ENCODE results near the gene PIMREG. TPM values are rescaled to one million over a fixed set of nuclear protein-coding genes. Genes with fewer than 3 reads are reported as not detected.

The PIMREG gene
- total RNA-seq, 5 donors from 2014 or later (not counting 1 experiment from before 2014, with no cell fraction given) = 0.23 to 0.79 (median 0.43) TPM; not detected in 2

DNA sequence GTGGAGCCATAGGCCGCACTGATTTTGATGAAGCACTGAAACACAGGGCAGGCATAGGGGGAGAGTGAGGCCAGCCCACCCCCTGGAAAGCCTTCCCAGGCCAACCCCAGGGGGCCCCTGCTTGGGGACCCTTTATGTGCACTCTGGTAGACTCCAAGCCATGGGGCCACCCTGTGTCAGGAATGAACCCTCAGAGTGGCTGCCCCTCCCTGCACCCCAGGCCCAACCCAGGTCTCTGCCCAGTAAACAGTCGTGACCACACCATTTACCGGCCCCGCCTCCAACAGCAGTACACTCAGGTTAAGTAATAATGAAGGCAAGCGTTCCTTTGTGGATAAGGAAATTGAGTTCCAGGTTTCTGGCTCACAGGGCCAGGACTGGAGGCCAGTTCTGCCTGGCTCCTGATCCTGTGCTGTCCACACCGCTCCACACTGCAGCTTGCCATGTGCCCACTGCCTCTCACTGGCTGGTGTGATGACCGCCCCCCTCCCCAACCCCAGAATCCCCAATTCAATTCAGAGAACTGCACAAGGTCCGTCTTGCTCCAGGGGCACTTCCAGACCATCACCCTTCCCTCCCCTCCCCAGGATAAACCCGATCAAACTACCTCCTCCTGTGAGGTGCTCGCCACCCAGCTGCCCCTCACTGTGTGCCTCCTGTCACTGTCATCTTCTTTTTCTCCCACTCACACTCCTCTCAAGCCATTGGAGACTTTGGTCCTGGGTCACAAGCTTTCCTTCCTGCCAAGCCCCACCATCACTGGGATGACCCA is 13.6 kb downstream of the PIMREG start:
- Mint-ChIP-seq H3K27ac (no peak overlapping the region), H3K4me1 (peaks cover 11 to 28% (median 26%) of the 10 kb centered on the region in 3 donors), H3K4me3 (no peak overlapping the region), H3K9me3 (no peaks in the 10 kb centered on the region), H3K36me3 (no peaks in the 10 kb centered on the region), H3K27me3 (no peaks in the 10 kb centered on the region)
- ATAC-seq (replicated peaks in 1 of 4) (no peak), DNase-seq (no peak)
- peaks cover 0 to 16% of the 10 kb centered on the region in 2 experiments for H3K4me1 ChIP-seq (ENCODE audit: control insufficient read depth in 1 of 2, extremely low read depth in 1 of 2, insufficient read depth in 2 of 2, low read length in 2 of 2)
- WGBS (ENCODE audit: insufficient coverage) = 96% methylated on average over 7 of the region's 10 CpGs
- no peaks in the 10 kb centered on the region for H3K9me3 ChIP-seq
- CTCF ChIA-PET = interaction anchor here in 1 of 2 donors (0.7 kb wide), 1 partner anchor 308 kb away, joined by 5 read pairs; no protein-coding TSS in a partner anchor
- no peak overlapping the region for H3K27ac ChIP-seq (ENCODE audit: low read length)
- POLR2A ChIA-PET = no interaction called here
- H3K27me3 ChIP-seq (replicated peaks in 1 of 2; ENCODE audit: control insufficient read depth in 2 of 2, extremely low read depth in 1 of 2, insufficient read depth in 2 of 2, low read length in 1 of 2) = peaks cover 0 to 22% of the 10 kb centered on the region in 2 experiments
- H3K4me3 ChIP-seq (ENCODE audit: control insufficient read depth in 1 of 2, extremely low read depth in 1 of 2, low read length in 1 of 2) = no peak overlapping the region
- no peaks in the 10 kb centered on the region for H3K36me3 ChIP-seq (ENCODE audit: control insufficient read depth in 2 of 2, extremely low read depth in 1 of 2, insufficient read depth in 1 of 2, low read length in 1 of 2)

DNA sequence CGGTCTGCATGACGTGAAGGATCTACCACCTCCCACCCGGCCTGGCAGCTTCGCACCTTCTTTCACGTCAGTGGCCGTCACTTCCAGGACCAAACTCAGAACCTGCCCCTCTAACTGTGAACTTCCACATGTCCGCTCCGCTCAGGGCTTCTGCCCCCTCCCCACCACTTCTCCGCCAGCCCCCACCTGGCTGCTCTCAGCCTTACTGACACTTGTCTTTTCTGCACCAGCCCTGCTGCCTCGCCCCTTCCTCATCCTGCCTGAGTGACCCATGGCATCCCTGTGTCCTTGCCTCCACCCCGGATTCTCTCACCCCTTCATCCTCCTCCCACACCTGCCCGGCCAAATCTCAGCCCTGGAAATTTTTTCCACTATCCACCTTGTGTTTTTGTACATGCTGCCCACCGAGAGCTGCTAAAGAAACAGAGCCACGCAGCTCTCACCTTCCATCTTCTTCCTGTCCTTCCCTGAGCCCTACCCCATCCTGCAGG is 14.2 kb downstream of the PIMREG start:
- Mint-ChIP-seq H3K27me3 (no peaks in the 10 kb centered on the region), H3K27ac (no peak overlapping the region), H3K4me1 (peaks cover 9 to 23% (median 19%) of the 10 kb centered on the region in 3 donors), H3K9me3 (no peaks in the 10 kb centered on the region), H3K36me3 (no peaks in the 10 kb centered on the region), H3K4me3 (no peak overlapping the region)
- WGBS (ENCODE audit: insufficient coverage) = 89% methylated on average over 14 of the region's 14 CpGs
- no peak for ATAC-seq (replicated peaks in 1 of 4)
- Histone ChIP-seq H3K27me3 (replicated peaks in 1 of 2; ENCODE audit: control insufficient read depth in 2 of 2, extremely low read depth in 1 of 2, insufficient read depth in 2 of 2, low read length in 1 of 2) (peaks cover 0 to 21% of the 10 kb centered on the region in 2 experiments), H3K36me3 (ENCODE audit: control insufficient read depth in 2 of 2, extremely low read depth in 1 of 2, insufficient read depth in 1 of 2, low read length in 1 of 2) (no peaks in the 10 kb centered on the region), H3K27ac (ENCODE audit: low read length) (no peak overlapping the region), H3K4me3 (ENCODE audit: control insufficient read depth in 1 of 2, extremely low read depth in 1 of 2, low read length in 1 of 2) (no peak overlapping the region), H3K9me3 (no peaks in the 10 kb centered on the region), H3K4me1 (ENCODE audit: control insufficient read depth in 1 of 2, extremely low read depth in 1 of 2, insufficient read depth in 2 of 2, low read length in 2 of 2) (peaks cover 0 to 16% of the 10 kb centered on the region in 2 experiments)
- ChIA-PET POLR2A (no interaction called here), CTCF (interaction anchor here in 1 of 2 donors (0.7 kb wide), 1 partner anchor 307 kb away, joined by 5 read pairs; no protein-coding TSS in a partner anchor)
- DNase-seq = no peak

DNA sequence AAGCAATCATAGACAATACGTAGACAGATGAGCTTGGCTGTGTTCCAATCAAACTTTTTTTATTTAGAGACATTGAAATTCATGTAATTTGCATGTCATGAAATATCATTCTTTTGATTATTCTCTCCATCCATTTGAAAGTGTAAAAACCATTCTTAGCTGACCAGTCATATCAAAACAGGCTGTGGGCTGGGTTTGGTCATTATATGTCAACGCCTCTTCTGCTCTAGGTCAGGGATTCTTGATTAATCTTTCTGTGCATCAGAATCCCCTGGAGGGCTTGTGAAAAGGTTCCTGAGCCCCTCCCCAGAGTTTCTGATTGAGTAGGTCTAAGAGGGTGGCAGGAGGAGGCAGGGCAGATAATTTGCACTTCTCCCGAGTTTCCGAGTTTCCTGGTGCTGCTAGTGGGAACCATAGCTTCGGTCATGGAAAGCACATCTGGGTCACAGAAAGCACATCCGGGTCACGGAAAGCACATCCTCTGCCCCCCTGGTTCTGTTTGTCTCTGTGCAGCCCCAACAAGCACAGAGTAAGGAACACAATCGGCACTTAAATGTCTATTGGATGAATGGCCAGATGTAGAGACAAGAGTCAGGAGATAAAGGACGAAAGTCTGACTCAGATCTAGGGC is 16.4 kb downstream of the PIMREG start:
- peaks cover 0 to 4% of the 10 kb centered on the region in 2 experiments for H3K27me3 ChIP-seq (replicated peaks in 1 of 2; ENCODE audit: control insufficient read depth in 2 of 2, extremely low read depth in 1 of 2, insufficient read depth in 2 of 2, low read length in 1 of 2)
- no peaks in the 10 kb centered on the region for H3K9me3 ChIP-seq
- CTCF ChIA-PET = no interaction called here
- 68% methylated on average over 4 of the region's 9 CpGs for WGBS (ENCODE audit: insufficient coverage)
- no peak for ATAC-seq (replicated peaks in 1 of 4)
- H3K36me3 ChIP-seq (ENCODE audit: control insufficient read depth in 2 of 2, extremely low read depth in 1 of 2, insufficient read depth in 1 of 2, low read length in 1 of 2) = no peaks in the 10 kb centered on the region
- no peaks in the 10 kb centered on the region for H3K9me3 Mint-ChIP-seq
- H3K4me1 ChIP-seq (ENCODE audit: control insufficient read depth in 1 of 2, extremely low read depth in 1 of 2, insufficient read depth in 2 of 2, low read length in 2 of 2) = peaks cover 0 to 3% of the 10 kb centered on the region in 2 experiments
- H3K27ac Mint-ChIP-seq = no peak overlapping the region
- H3K36me3 Mint-ChIP-seq = no peaks in the 10 kb centered on the region
- H3K27ac ChIP-seq (ENCODE audit: low read length) = no peak overlapping the region
- peaks cover 3 to 17% (median 13%) of the 10 kb centered on the region in 3 donors for H3K4me1 Mint-ChIP-seq
- H3K27me3 Mint-ChIP-seq = peaks cover 0 to 1% of the 10 kb centered on the region in 2 donors
- no peak overlapping the region for H3K4me3 ChIP-seq (ENCODE audit: control insufficient read depth in 1 of 2, extremely low read depth in 1 of 2, low read length in 1 of 2)
- POLR2A ChIA-PET = no interaction called here
- H3K4me3 Mint-ChIP-seq = no peak overlapping the region
- no peak for DNase-seq

DNA sequence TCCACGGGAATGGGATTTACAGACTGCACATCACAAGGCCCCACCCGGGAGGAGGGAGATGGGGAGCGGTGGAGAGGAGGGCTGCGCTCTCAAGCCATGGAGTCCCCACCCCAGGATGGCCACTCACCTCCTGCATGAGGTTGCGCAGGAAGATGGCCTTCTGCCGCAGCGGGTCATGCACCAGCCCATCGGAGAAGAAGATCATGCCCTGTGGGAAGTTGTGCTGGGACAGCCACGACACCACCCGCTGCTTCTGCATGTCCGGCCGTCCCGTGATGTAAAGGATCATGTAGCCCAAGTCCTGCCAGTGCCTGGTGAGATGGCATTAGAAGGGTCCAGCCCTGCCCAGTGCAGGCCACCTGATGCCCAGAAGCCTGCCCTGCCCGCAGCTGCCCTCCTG is 17.0 kb downstream of the PIMREG start:
- H3K4me3 Mint-ChIP-seq = no peak overlapping the region
- Histone ChIP-seq H3K4me3 (ENCODE audit: control insufficient read depth in 1 of 2, extremely low read depth in 1 of 2, low read length in 1 of 2) (no peak overlapping the region), H3K27me3 (replicated peaks in 1 of 2; ENCODE audit: control insufficient read depth in 2 of 2, extremely low read depth in 1 of 2, insufficient read depth in 2 of 2, low read length in 1 of 2) (peaks cover 0 to 9% of the 10 kb centered on the region in 2 experiments), H3K9me3 (no peaks in the 10 kb centered on the region), H3K36me3 (ENCODE audit: control insufficient read depth in 2 of 2, extremely low read depth in 1 of 2, insufficient read depth in 1 of 2, low read length in 1 of 2) (no peaks in the 10 kb centered on the region), H3K27ac (ENCODE audit: low read length) (no peak overlapping the region), H3K4me1 (ENCODE audit: control insufficient read depth in 1 of 2, extremely low read depth in 1 of 2, insufficient read depth in 2 of 2, low read length in 2 of 2) (no peaks in the 10 kb centered on the region)
- POLR2A ChIA-PET = no interaction called here
- H3K4me1 Mint-ChIP-seq = peaks cover 3 to 16% (median 13%) of the 10 kb centered on the region in 3 donors
- ATAC-seq (replicated peaks in 1 of 4) (no peak), DNase-seq (no peak)
- H3K27me3 Mint-ChIP-seq = peaks cover 0 to 3% of the 10 kb centered on the region in 2 donors
- CTCF ChIA-PET = no interaction called here
- H3K27ac Mint-ChIP-seq = no peak overlapping the region
- H3K36me3 Mint-ChIP-seq = no peaks in the 10 kb centered on the region
- no peaks in the 10 kb centered on the region for H3K9me3 Mint-ChIP-seq
- WGBS (ENCODE audit: insufficient coverage) = 90% methylated on average over 10 of the region's 14 CpGs

DNA sequence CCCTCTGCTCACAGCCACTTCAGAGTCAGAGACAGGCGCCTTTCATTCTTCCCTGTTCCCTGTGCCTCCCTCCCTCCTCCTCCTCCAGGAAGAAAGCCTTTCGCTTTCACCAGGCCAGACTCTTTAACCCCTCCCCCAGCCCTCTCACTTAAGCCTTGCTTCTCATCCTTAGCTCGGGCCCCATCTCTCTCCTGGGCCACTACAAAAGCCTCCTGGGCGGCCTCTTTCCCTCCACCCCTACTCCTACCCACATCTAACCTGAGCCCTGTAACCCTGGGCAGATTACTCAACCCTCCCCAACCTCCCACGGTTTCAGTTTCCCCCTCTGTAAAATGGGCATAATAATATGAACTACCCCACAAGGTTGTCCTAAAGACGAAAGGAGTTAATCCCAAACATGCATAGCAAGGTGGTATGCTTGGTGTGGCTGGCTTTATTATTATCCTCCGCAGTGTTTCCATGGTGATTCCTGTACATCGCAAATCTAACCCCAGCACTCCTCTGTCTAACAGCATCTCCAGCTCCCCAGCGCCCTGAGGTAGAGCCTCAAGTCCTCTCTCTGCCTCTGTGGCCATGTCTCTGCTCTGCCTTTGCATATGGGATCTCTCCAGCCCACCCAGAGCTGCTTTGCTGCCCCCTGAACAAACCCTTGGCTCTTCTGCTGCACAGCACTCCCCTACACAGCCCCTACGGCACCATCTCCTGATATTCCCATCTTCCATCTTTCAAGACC is 17.7 kb downstream of the PIMREG start:
- peaks cover 0 to 10% of the 10 kb centered on the region in 2 experiments for H3K27me3 ChIP-seq (replicated peaks in 1 of 2; ENCODE audit: control insufficient read depth in 2 of 2, extremely low read depth in 1 of 2, insufficient read depth in 2 of 2, low read length in 1 of 2)
- H3K9me3 ChIP-seq = no peaks in the 10 kb centered on the region
- no peak overlapping the region for H3K27ac ChIP-seq (ENCODE audit: low read length)
- 24% methylated on average over 6 of the region's 10 CpGs for WGBS (ENCODE audit: insufficient coverage)
- no peaks in the 10 kb centered on the region for H3K36me3 Mint-ChIP-seq
- POLR2A ChIA-PET = interaction anchor here in 1 of 2 donors (0.7 kb wide), 1 partner anchor 23 kb away, joined by 3 read pairs; no protein-coding TSS in a partner anchor
- ATAC-seq (replicated peaks in 1 of 4) (no peak), DNase-seq (no peak)
- no peaks in the 10 kb centered on the region for H3K4me1 ChIP-seq (ENCODE audit: control insufficient read depth in 1 of 2, extremely low read depth in 1 of 2, insufficient read depth in 2 of 2, low read length in 2 of 2)
- H3K4me3 ChIP-seq (ENCODE audit: control insufficient read depth in 1 of 2, extremely low read depth in 1 of 2, low read length in 1 of 2) = no peak overlapping the region
- CTCF ChIA-PET = no interaction called here
- H3K4me3 Mint-ChIP-seq = no peak overlapping the region
- H3K36me3 ChIP-seq (ENCODE audit: control insufficient read depth in 2 of 2, extremely low read depth in 1 of 2, insufficient read depth in 1 of 2, low read length in 1 of 2) = no peaks in the 10 kb centered on the region
- peaks cover 0 to 9% (median 7%) of the 10 kb centered on the region in 3 donors for H3K4me1 Mint-ChIP-seq
- H3K9me3 Mint-ChIP-seq = no peaks in the 10 kb centered on the region
- no peak overlapping the region for H3K27ac Mint-ChIP-seq
- H3K27me3 Mint-ChIP-seq = peaks cover 0 to 3% of the 10 kb centered on the region in 2 donors

DNA sequence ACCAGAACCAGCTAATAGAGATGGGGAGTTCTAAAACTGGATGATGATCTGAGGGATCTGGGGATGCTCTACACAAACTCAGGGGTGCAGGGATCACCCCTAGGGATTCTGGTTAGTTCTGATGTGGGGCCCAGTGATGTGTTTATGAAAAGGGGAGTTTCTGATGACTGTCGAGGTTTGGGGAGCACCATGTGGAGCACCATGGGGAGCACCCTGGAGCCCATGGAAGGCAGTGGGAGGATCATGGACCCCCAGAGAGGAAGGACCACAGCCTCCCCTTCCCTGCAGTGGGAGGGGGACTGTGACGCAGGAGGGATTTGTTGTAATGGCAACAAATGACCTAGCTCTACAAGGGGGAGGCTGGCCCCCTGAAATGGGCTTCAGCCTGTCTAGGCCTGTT is 18.4 kb downstream of the PIMREG start:
- Histone ChIP-seq H3K9me3 (no peaks in the 10 kb centered on the region), H3K4me1 (ENCODE audit: control insufficient read depth in 1 of 2, extremely low read depth in 1 of 2, insufficient read depth in 2 of 2, low read length in 2 of 2) (no peaks in the 10 kb centered on the region), H3K4me3 (ENCODE audit: control insufficient read depth in 1 of 2, extremely low read depth in 1 of 2, low read length in 1 of 2) (no peak overlapping the region), H3K27ac (ENCODE audit: low read length) (no peak overlapping the region), H3K27me3 (replicated peaks in 1 of 2; ENCODE audit: control insufficient read depth in 2 of 2, extremely low read depth in 1 of 2, insufficient read depth in 2 of 2, low read length in 1 of 2) (peaks cover 0 to 10% of the 10 kb centered on the region in 2 experiments), H3K36me3 (ENCODE audit: control insufficient read depth in 2 of 2, extremely low read depth in 1 of 2, insufficient read depth in 1 of 2, low read length in 1 of 2) (no peaks in the 10 kb centered on the region)
- WGBS (ENCODE audit: insufficient coverage) = 75% methylated on average over 1 of the region's 2 CpGs
- no peaks in the 10 kb centered on the region for H3K9me3 Mint-ChIP-seq
- no peak for DNase-seq
- H3K36me3 Mint-ChIP-seq = no peaks in the 10 kb centered on the region
- H3K4me3 Mint-ChIP-seq = no peak overlapping the region
- no peak overlapping the region for H3K27ac Mint-ChIP-seq
- no peak for ATAC-seq (replicated peaks in 1 of 4)
- CTCF ChIA-PET = no interaction called here
- POLR2A ChIA-PET = interaction anchor here in 1 of 2 donors (0.7 kb wide), 1 partner anchor 22 kb away, joined by 3 read pairs; no protein-coding TSS in a partner anchor
- peaks cover 0 to 3% of the 10 kb centered on the region in 2 donors for H3K27me3 Mint-ChIP-seq
- peaks cover 0 to 5% (median 5%) of the 10 kb centered on the region in 3 donors for H3K4me1 Mint-ChIP-seq

All from T-cell (primary cell).